Bronchial epithelial cell (primary cell): Measurements from ENCODE around the gene ACOX1. TPM values are rescaled to one million over a fixed set of nuclear protein-coding genes. Genes with fewer than 3 reads are reported as not detected.

ENCODE experiments used
- DNase-seq: peaks from one replicate; pipeline ENCODE4 v3.0.0-alpha.2; 2010; ENCODE audit warnings: low read depth
- FAIRE-seq: peaks from 2 replicates; lab custom pipeline; 2011; peaks lifted over from hg19 to GRCh38; lab: Jason Lieb, UNC
- H3K27me3 ChIP-seq: 2 replicates; pipeline ENCODE4 v1.5.1; 2011; ENCODE audit warnings: low read length; ENCODE audit not compliant: control insufficient read depth, insufficient read depth
- H3K36me3 ChIP-seq: 2 replicates; pipeline ENCODE4 v1.5.1; 2011; ENCODE audit warnings: low read length; ENCODE audit not compliant: control insufficient read depth, insufficient read depth
- H3K4me3 ChIP-seq: 2 replicates; pipeline ENCODE4 v1.5.1; 2011; ENCODE audit warnings: mild to moderate bottlenecking, low read depth, low read length, control low read depth
- total RNA-seq: library from RNA; depleted of rRNA; stranded (reverse); fragments of >200 nt; gene quantifications from 2 replicates; pipeline ENCODE4 v1.2.1, GENCODE V29; 2014
- TF ChIP-seq, protein P1 (sequence below): IDR thresholded peaks from 2 replicates; pipeline ENCODE4 v1.5.1; 2011; ENCODE audit warnings: mild to moderate bottlenecking, moderate library complexity, low read length, control low read depth, inconsistent platforms; ENCODE audit not compliant: insufficient read depth, severe bottlenecking

The ACOX1 gene
- total RNA-seq, 1 donor from 2014 or later: 39.8 TPM

GRCh38 chr17:75902406-75902805 lies 76.6 kb downstream of the ACOX1 start:
- TF ChIP-seq, protein P1, sequence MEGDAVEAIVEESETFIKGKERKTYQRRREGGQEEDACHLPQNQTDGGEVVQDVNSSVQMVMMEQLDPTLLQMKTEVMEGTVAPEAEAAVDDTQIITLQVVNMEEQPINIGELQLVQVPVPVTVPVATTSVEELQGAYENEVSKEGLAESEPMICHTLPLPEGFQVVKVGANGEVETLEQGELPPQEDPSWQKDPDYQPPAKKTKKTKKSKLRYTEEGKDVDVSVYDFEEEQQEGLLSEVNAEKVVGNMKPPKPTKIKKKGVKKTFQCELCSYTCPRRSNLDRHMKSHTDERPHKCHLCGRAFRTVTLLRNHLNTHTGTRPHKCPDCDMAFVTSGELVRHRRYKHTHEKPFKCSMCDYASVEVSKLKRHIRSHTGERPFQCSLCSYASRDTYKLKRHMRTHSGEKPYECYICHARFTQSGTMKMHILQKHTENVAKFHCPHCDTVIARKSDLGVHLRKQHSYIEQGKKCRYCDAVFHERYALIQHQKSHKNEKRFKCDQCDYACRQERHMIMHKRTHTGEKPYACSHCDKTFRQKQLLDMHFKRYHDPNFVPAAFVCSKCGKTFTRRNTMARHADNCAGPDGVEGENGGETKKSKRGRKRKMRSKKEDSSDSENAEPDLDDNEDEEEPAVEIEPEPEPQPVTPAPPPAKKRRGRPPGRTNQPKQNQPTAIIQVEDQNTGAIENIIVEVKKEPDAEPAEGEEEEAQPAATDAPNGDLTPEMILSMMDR: no peak
- no peak for DNase-seq
- FAIRE-seq: no peak
- Histone ChIP-seq H3K4me3 (no peak overlapping the region), H3K36me3 (peaks cover 19% of the 10 kb centered on the region), H3K27me3 (no peaks in the 10 kb centered on the region)

- Histone ChIP-seq H3K4me3 (no peak overlapping the region), H3K27me3 (no peaks in the 10 kb centered on the region), H3K36me3 (peaks cover 19% of the 10 kb centered on the region)
- TF ChIP-seq, protein P1: no peak
- FAIRE-seq (no peak), DNase-seq (no peak)
Observed at GRCh38 chr17:75901727-75902126, 77.2 kb downstream of the ACOX1 start.

- Histone ChIP-seq H3K27me3 (no peaks in the 10 kb centered on the region), H3K36me3 (peaks cover 19% of the 10 kb centered on the region), H3K4me3 (no peak overlapping the region)
- no peak for DNase-seq
- FAIRE-seq: no peak
- TF ChIP-seq, protein P1: no peak
Observed at GRCh38 chr17:75900691-75901533, 78.1 kb downstream of the ACOX1 start.

DNA sequence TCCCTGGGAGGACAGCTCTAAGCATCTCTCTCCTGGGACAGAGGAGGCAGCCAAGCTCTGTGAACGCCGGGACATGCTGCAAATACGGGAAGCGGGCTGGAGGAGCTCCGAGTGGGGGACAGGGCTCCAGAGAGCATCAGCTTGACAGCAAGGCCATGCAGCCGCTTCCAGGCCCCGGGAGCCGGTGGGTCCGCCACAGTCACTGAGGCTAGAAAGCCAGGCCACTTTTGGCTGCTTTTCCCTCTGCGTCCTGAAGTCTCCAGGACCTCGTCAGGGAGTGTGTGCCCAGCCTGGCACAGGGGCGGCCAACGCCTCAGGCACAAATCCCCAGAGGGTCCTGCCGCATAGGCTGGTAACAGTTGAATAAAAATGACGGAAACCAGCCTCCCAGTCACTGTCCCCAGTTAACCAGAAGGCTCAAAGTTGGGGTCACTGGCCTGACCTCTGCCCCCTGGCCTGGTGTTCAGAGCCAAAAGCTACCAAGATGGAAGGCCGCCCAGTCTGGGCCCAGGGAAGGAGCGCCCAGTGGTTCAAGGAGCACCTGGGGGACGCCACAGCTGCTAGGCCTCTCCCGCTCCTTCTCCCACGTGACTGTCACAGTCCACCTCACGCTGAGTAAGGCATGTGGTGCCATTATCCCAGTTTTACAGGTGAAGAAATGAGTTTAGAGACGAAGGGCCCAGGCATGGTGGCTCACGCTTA lies 79.0 kb downstream of the ACOX1 start:
- no peak for FAIRE-seq
- TF ChIP-seq, protein P1: no peak
- no peak overlapping the region for H3K4me3 ChIP-seq
- H3K36me3 ChIP-seq: peaks cover 19% of the 10 kb centered on the region
- DNase-seq: no peak
- no peaks in the 10 kb centered on the region for H3K27me3 ChIP-seq

GRCh38 chr17:75899353-75899752 lies 79.6 kb downstream of the ACOX1 start:
- peaks cover 19% of the 10 kb centered on the region for H3K36me3 ChIP-seq
- H3K4me3 ChIP-seq: no peak overlapping the region
- H3K27me3 ChIP-seq: no peaks in the 10 kb centered on the region
- TF ChIP-seq, protein P1: no peak
- FAIRE-seq (no peak), DNase-seq (no peak)
